A549 (cell line): Measurements from ENCODE around the gene GOPC. TPM values are rescaled to one million over a fixed set of nuclear protein-coding genes. Genes with fewer than 3 reads are reported as not detected.

Experiments used
- ATAC-seq, 2 experiments: fragments of 200-7000 bp in 1 of 2; fragments of >200 bp in 1 of 2; cut with Nextera tagmentation in 1 of 2; cut with Tn5 transposase in 1 of 2; 3 replicates each; pipeline versions ENCODE4 v1.8.0 to v1.9.1; 2018 to 2020; ENCODE audit warnings: mild to moderate bottlenecking in 1 of 2, moderate library complexity in 1 of 2
- CTCF ChIA-PET: fragments of 300-600 bp; sonication (Branson Sonifier 250); formaldehyde crosslinking; extraction: SDS; loops from one replicate; lab custom pipeline; 2021; ENCODE audit warnings: antibody characterized with exemption, inconsistent platforms; lab: Yijun Ruan, JAX
- POLR2A ChIA-PET: fragments of 350-600 bp; formaldehyde crosslinking; extraction: SDS; loops from one replicate; lab custom pipeline; 2021; ENCODE audit warnings: antibody characterized with exemption, inconsistent platforms; lab: Yijun Ruan, JAX
- DNase-seq, 2 experiments: peaks; one replicate each; pipeline versions ENCODE4 v3.0.0 to v3.0.0-alpha.2; 2011 to 2016; ENCODE audit warnings: low read depth in 1 of 2, low spot score in 1 of 2
- FAIRE-seq: peaks from 2 replicates; lab custom pipeline; 2011; peaks lifted over from hg19 to GRCh38; lab: Jason Lieb, UNC
- H3K27ac ChIP-seq, 2 experiments: fragments of >200 bp; sonication (Bioruptor Twin); formaldehyde crosslinking; 3 replicates each; pipeline ENCODE4 v1.5.1; 2016 to 2017
- H3K4me1 ChIP-seq: fragments of >200 bp; sonication (Bioruptor Twin); formaldehyde crosslinking; 3 replicates; pipeline ENCODE4 v1.6.1; 2016
- H3K4me2 ChIP-seq: fragments of >200 bp; sonication (Bioruptor Twin); formaldehyde crosslinking; 3 replicates; pipeline ENCODE4 v1.6.1; 2016
- H3K4me3 ChIP-seq: fragments of >200 bp; sonication (Bioruptor Twin); formaldehyde crosslinking; 3 replicates; pipeline ENCODE4 v1.5.1; 2016
- H3K9me3 ChIP-seq: fragments of >200 bp; sonication (Bioruptor Twin); formaldehyde crosslinking; 3 replicates; pipeline ENCODE4 v1.6.1; 2016
- CBX2 ChIP-seq: fragments of 200-600 bp; sonication (generic); IDR thresholded peaks from 2 replicates; pipeline ENCODE4 v1.6.1; 2016; ENCODE audit warnings: low read depth, mild to moderate bottlenecking, borderline replicate concordance
- CHD4 ChIP-seq: fragments of 200-600 bp; sonication (generic); IDR thresholded peaks from 2 replicates; pipeline ENCODE4 v1.6.1; 2016; ENCODE audit warnings: antibody characterized with exemption, mild to moderate bottlenecking, borderline replicate concordance
- EHF ChIP-seq: fragments of 250-450 bp; sonication (Bioruptor Pico); IDR thresholded peaks from 2 replicates; pipeline ENCODE4 v1.5.0; 2020; ENCODE audit warnings: mild to moderate bottlenecking
- EHMT2 ChIP-seq: fragments of 200-600 bp; sonication (generic); IDR thresholded peaks from 2 replicates; pipeline ENCODE4 v1.6.1; 2016; ENCODE audit warnings: antibody characterized with exemption, low read depth, mild to moderate bottlenecking, moderate library complexity
- EP300 ChIP-seq, 2 experiments: fragments of >200 bp; sonication (Bioruptor Twin); formaldehyde crosslinking; IDR thresholded peaks; 2 replicates in 1 of 2; 3 replicates in 1 of 2; pipeline ENCODE4 v1.6.1; 2016 to 2017
- HMGXB4 ChIP-seq: fragments of 250-450 bp; sonication (Bioruptor Pico); IDR thresholded peaks from 2 replicates; pipeline ENCODE4 v1.5.0; 2021; ENCODE audit warnings: mild to moderate bottlenecking, moderate library complexity, borderline replicate concordance
- JUN ChIP-seq, 2 experiments: fragments of >200 bp; sonication (Bioruptor Twin); formaldehyde crosslinking; IDR thresholded peaks; 2 replicates in 1 of 2; 3 replicates in 1 of 2; pipeline ENCODE4 v1.6.1; 2016 to 2017
- MAZ ChIP-seq: fragments of 150-350 bp; IDR thresholded peaks from 2 replicates; pipeline ENCODE4 v1.6.1; 2014; ENCODE audit warnings: antibody characterized with exemption, low read depth, low read length, borderline replicate concordance
- NPAS2 ChIP-seq: fragments of 250-450 bp; sonication (Bioruptor Pico); IDR thresholded peaks from 2 replicates; pipeline ENCODE4 v1.8.0; 2022; ENCODE audit warnings: mild to moderate bottlenecking, moderate library complexity, borderline replicate concordance
- PBX3 ChIP-seq: IDR thresholded peaks from 2 replicates; pipeline ENCODE4 v1.6.1; 2012
- RFX5 ChIP-seq: fragments of 450-650 bp; IDR thresholded peaks from 2 replicates; pipeline ENCODE4 v1.7.1; 2014; ENCODE audit warnings: antibody characterized with exemption, mild to moderate bottlenecking, moderate library complexity
- RNF2 ChIP-seq: fragments of 200-600 bp; sonication (generic); IDR thresholded peaks from 2 replicates; pipeline ENCODE4 v1.6.1; 2016; ENCODE audit warnings: low read depth, mild to moderate bottlenecking, antibody characterized with exemption, moderate library complexity, borderline replicate concordance
- USF2 ChIP-seq: fragments of 450-650 bp; IDR thresholded peaks from 2 replicates; pipeline ENCODE4 v1.6.1; 2014; ENCODE audit warnings: antibody characterized with exemption
- ZFP36 ChIP-seq: fragments of 450-650 bp; IDR thresholded peaks from 2 replicates; pipeline ENCODE4 v1.6.1; 2014; ENCODE audit warnings: borderline replicate concordance; ENCODE audit not compliant: partially characterized antibody
- WGBS: methylation state at CpG from one replicate; pipeline ENCODE4 v1.1.6; 2017; ENCODE audit errors: missing lambda C conversion rate; 5-methylcytosine and 5-hydroxymethylcytosine counted together
- polyA plus RNA-seq, 4 experiments: library from polyadenylated mRNA; depleted of rRNA in 3 of 4; stranded (reverse); fragments of >200 nt; fragmentation: RNase III in 1 of 4; extraction: RNeasy Plus Mini Kit Qiagen cat#74134 plus additional on column Dnase treatment in 1 of 4; gene quantifications; 2 replicates in 3 of 4; 3 replicates in 1 of 4; pipeline ENCODE4 v1.2.3, GENCODE V29; 2011 to 2017
- TF ChIP-seq, protein P1 (sequence below): fragments of 150-350 bp; IDR thresholded peaks from 2 replicates; pipeline ENCODE4 v1.6.1; 2014; ENCODE audit warnings: low read depth, mild to moderate bottlenecking, low read length

GOPC gene
- polyA plus RNA-seq, 2 of the 4 experiments (the other 2 are of a cell fraction), result 33.0 to 38.9 TPM

DNA sequence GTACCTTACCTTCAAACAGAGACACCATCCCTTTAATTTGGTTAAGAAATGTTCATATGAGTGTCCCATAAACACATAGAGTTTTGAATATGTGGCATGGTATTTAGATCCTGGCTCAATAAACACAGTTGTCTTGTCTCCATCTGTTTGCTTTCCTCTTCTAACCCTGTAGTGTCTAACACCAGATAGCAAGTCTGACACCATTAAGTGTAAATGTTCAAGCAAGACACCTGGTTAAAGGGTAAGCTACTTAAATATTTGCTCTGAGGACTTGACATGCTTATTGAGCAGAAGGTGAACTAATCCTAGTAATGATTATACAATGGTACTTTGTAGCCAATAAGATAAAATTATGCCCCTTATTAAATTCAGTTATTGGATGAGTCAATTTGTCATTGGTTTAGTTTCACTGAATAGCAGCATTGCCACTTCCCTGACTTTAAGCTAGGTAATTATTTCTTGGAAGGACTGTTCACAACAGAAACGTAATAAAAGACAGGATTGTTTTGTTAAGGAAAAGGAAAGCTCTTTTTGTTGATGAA lies 26.9 kb upstream of the GOPC start (continued):
- TF ChIP-seq HMGXB4 (CRISPR knock-in tag) (no peak), RNF2 (no peak), MAZ (no peak)

DNA sequence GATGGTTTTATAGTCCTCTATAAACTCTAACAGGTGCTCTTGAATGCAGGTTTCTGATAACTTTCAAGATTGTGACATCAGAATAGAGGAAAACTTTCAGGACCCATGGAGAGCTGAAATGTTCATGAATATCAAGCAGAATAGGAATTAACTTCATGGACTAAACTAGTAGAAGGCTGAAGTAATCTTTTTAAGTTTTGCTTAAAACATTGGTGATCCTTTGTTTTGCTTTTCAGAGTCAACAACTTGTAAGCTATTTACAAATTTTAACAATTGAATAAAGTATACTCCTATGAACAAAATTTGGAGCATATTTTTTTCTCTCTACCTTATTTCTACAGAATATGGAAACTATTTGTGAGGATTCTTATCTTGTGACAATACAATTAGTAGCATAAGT lies 25.2 kb upstream of the GOPC start:
- no peaks in the 10 kb centered on the region for H3K4me1 ChIP-seq
- H3K27ac ChIP-seq, result no peak overlapping the region
- DNase-seq (no peak), FAIRE-seq (no peak), ATAC-seq (no peak)
- TF ChIP-seq EP300 (IDR thresholded peaks at IDR 0.05), result no peak
- TF ChIP-seq, protein P1, sequence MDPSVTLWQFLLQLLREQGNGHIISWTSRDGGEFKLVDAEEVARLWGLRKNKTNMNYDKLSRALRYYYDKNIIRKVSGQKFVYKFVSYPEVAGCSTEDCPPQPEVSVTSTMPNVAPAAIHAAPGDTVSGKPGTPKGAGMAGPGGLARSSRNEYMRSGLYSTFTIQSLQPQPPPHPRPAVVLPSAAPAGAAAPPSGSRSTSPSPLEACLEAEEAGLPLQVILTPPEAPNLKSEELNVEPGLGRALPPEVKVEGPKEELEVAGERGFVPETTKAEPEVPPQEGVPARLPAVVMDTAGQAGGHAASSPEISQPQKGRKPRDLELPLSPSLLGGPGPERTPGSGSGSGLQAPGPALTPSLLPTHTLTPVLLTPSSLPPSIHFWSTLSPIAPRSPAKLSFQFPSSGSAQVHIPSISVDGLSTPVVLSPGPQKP, result no peak
- TF ChIP-seq NPAS2 (CRISPR knock-in tag), result no peak
- no peak for TF ChIP-seq EHMT2
- no peak for TF ChIP-seq CHD4
- TF ChIP-seq EHF (CRISPR knock-in tag), result no peak
- TF ChIP-seq PBX3, result no peak
- no peak for TF ChIP-seq RFX5
- TF ChIP-seq ZFP36, result no peak
- TF ChIP-seq USF2, result no peak
- TF ChIP-seq JUN (IDR thresholded peaks at IDR 0.05), result no peak
- TF ChIP-seq CBX2, result no peak
- H3K4me3 ChIP-seq, result no peak overlapping the region
- POLR2A ChIA-PET, result no interaction called here
- H3K4me2 ChIP-seq, result no peak overlapping the region
- peaks cover 17% of the 10 kb centered on the region; the same call in 1 of the 3 replicates for H3K9me3 ChIP-seq
- CTCF ChIA-PET, result no interaction called here

DNA sequence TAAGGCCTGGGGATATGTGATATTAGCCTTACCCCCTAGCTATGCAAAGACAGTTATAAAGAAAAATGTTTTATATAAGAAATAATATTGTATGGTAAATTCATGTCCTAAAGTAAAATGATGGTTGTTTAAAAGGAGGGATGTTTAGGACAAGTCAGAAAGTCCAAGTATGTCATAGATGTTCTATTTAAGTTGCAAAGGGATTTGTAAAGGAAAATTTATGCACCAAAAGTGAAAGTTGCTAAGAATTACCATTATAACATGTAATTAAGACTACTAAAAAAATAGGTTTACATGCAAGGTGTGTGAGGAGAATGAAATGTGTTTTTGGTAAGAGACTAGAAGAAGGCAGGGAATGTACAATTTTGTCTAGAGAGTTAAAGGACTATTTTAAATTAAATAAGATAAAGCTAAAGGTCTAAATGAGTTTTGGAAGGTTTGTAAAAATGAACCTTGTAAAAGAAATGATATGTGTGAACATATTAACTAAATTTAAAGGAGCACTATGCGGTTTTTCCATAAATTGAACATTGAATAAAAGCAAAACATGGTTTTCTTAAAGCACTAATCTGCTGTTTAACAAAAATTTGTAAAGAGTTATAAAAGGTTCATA lies 22.7 kb upstream of the GOPC start:
- FAIRE-seq (no peak), DNase-seq (no peak)
- Histone ChIP-seq H3K4me1 (no peaks in the 10 kb centered on the region), H3K27ac (no peak overlapping the region), H3K4me3 (no peak overlapping the region), H3K4me2 (no peak overlapping the region)
- POLR2A ChIA-PET, result no interaction called here
- CTCF ChIA-PET, result interaction anchor here (1.0 kb wide), 1 partner anchor 21 kb away, joined by 3 read pairs; no protein-coding TSS in a partner anchor
- TF ChIP-seq ZFP36 (peak; percentile 90), PBX3 (no peak)
- TF ChIP-seq, all 56 proteins: peak for 1
- H3K9me3 ChIP-seq, result peaks cover 17% of the 10 kb centered on the region; the same call in 1 of the 3 replicates
- 7% methylated on average over 1 of the region's 1 CpG for WGBS
- no peak for ATAC-seq
